Fibroblast of skin of right quadriceps (primary cell): ENCODE measurements around the gene RCBTB2.
"Not testable (repeated sequence)": the region's sequence is repeated elsewhere in the genome, so short reads cannot be mapped to it uniquely, and the experiment has no call there.

Source experiments
- DNase-seq: peaks from one replicate; pipeline ENCODE4 v3.0.0-alpha.2; 2013

The RCBTB2 gene

GRCh38 chr13:48532506-48533499 lies at the start of gene RCBTB2:
Gene RCBTB2 (minus strand): TSS chr13:48533080. CDS start chr13:48521939, 11,141 bp downstream.
- DNase-seq, result peak; percentile 97

GRCh38 chr13:48582084-48582483 lies 49.2 kb upstream of the RCBTB2 start:
- DNase-seq, result no peak

- no peak for DNase-seq
These were observed 48.0 kb upstream of the RCBTB2 start for GRCh38 chr13:48580896-48581295.

- DNase-seq, result peak; percentile 55
These were observed 47.4 kb upstream of the RCBTB2 start for GRCh38 chr13:48580185-48580803.

GRCh38 chr13:48579919-48580180 lies 47.0 kb upstream of the RCBTB2 start:
- DNase-seq, result not testable (repeated sequence)

GRCh38 chr13:48579165-48579918 lies 46.5 kb upstream of the RCBTB2 start:
- DNase-seq, result no peak

GRCh38 chr13:48578516-48579164 lies 45.8 kb upstream of the RCBTB2 start:
- DNase-seq, result no peak

GRCh38 chr13:48576448-48577010 lies 43.6 kb upstream of the RCBTB2 start:
- no peak for DNase-seq

- no peak for DNase-seq
These were observed 42.2 kb upstream of the RCBTB2 start for GRCh38 chr13:48575031-48575430.

- DNase-seq, result no peak
These were observed 41.3 kb upstream of the RCBTB2 start for GRCh38 chr13:48574041-48574796.

- no peak for DNase-seq
These were observed 40.5 kb upstream of the RCBTB2 start for GRCh38 chr13:48573213-48574007.

GRCh38 chr13:48571126-48571913 lies 38.4 kb upstream of the RCBTB2 start:
- peak; percentile 77 for DNase-seq

- DNase-seq, result no peak
These were observed 37.4 kb upstream of the RCBTB2 start for GRCh38 chr13:48570216-48570828.

GRCh38 chr13:48569104-48569666 lies 36.3 kb upstream of the RCBTB2 start:
- no peak for DNase-seq

GRCh38 chr13:48568370-48569103 lies 35.7 kb upstream of the RCBTB2 start:
- no peak for DNase-seq

GRCh38 chr13:48567515-48568369 lies 34.9 kb upstream of the RCBTB2 start:
- no peak for DNase-seq

- no peak for DNase-seq
These were observed 31.2 kb upstream of the RCBTB2 start for GRCh38 chr13:48564056-48564455.

GRCh38 chr13:48563626-48564025 lies 30.7 kb upstream of the RCBTB2 start:
- DNase-seq, result no peak
